GM18870 (cell line): Measurements from ENCODE around the gene TTC5.
A peak's percentile ranks its signal among the peaks of the same experiment; 100 is the strongest.
"Not testable (repeated sequence)": the region's sequence is repeated elsewhere in the genome, so short reads cannot be mapped to it uniquely, and the experiment has no call there.

ENCODE experiments used
- ATAC-seq: cut with Tn5 transposase; IDR thresholded peaks from one replicate; pipeline ENCODE4 v1.9.1; 2021; ENCODE audit warnings: moderate library complexity; ENCODE audit not compliant: unreplicated experiment

The TTC5 gene

DNA sequence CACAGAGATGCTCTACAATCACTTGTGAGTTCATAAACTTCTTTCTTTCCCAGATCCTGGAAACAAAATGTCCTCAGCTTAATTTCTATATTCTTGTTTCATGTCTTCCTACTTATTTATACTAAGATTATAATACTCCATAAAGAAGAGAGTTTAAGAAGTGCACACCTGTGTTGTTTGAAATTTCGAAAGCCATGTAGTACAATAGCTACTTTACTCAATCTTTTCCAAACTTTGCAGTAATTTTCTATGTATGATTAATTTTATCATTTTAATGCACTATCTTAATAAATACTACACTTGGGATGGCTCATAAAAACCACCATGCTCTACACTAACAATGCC lies 300 bp upstream of the TTC5 start:
- no peak for ATAC-seq

DNA sequence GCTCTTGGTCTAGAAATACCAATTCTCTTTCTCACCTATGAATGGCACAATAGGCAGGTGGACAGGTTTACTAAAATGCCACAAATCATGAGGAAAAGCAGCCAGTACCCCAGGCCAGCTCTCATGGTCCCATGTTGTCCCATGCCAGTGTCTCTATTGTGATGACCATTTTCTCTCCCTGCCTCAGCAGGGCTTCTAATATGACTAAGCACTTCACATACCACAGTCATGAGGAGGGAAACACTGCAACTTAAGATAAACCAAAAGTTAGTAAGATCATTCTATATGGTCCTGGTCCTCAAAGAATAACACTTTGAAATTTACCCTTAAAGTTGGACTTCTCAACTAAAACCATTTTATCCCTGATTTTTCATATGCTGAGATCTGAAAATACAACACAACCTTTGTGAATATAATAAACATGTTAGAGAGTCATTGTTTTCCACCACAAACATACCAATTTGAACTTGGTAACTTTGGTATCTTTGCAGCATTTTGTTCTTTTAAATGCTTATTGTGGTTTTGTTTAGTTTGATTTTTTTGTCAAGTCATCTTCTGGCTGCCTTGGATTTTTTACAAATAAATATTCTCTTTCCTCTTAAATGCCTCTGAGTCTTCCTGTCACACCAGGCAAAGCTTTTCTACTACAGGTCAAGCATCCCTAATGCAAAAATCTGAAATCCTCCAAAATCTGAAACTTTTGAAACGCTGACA lies 3.6 kb downstream of the TTC5 start:
- no peak for ATAC-seq

DNA sequence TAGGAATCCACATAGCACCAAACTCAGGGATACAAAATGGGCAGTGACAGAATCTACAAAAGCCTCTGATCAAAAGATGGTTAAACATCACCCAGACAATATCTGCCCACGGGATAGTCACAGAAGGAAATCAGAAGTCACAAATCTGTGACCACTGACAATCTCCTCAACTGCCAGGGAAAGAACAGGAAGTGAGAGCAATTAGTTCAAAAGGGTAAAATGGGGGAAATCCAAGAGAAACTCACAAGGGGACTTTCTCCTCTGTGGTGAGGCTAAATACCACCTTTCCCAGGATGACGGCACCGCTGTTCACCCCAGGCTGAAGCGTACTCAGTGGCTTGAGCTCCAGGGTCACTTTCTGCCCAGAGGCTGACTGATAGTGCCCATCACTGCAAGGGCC lies 10.7 kb downstream of the TTC5 start:
- ATAC-seq, result peak; percentile 94

DNA sequence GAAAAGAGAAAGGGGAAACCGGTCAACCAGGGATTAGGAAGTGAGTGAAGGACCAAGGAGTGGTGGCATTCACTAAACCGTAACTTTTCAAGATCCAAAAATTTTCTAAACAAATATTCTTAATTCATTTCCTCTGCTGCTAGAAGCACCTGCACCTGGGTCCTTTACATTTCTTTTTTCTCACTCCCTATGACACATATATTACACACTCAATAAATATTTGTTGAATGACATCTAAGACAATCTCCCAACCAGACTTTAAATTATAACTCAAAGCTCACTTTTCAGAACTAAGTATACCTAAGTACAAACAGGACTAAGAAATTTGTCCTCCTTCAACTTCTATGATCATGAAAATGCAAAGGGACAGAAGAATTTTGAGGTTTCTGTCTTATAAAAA lies 11.1 kb downstream of the TTC5 start:
- no peak for ATAC-seq

DNA sequence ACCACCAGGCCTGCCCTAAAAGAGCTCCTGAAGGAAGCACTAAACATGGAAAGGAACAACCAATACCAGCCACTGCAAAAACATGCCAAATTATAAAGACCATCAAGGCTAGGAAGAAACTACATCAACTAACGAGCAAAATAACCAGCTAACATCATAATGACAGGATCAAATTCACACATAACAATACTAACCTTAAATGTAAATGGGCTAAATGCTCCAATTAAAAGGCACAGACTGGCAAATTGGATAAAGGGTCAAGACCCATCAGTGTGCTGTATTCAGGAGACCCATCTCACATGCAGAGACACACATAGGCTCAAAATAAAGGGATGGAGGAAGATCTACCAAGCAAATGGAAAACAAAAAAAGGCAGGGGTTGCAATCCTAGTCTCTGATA lies 23.8 kb downstream of the TTC5 start:
- not testable (repeated sequence) for ATAC-seq

DNA sequence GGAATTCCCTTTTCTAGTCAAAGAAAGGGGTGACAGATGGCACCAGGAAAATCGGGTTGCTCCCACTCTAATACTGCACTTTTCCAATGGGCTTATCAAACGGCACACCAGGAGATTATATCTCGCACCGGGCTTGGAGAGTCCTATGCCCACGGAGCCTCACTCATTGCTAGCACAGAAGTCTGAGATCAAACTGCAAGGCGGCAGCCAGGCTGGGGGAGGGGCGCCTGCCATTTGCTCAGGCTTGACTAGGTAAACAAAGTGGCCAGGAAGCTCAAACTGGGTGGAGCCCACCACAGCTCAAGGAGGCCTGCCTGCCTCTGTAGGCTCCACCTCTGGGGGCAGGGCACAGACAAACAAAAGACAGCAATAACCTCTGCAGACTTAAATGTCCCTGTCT lies 25.5 kb downstream of the TTC5 start:
- not testable (repeated sequence) for ATAC-seq

DNA sequence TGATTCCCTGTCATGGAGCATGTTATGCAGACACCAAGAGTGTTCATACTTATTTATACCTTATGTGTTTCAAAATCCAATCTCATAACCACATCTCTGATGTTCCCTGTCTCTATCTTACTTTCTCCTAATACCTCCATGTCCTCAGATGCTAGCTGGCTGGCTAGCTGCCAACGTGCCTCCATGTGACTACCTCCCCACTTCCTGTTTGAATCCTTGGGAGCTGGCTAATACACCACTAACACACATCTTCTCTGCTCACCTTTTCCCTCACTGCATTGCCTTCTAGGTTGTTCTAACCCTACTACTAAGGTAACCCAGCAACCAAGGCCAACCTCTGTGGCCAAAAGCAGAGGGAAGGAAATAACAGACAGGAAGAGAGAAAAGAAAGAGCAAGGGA lies 27.3 kb downstream of the TTC5 start:
- ATAC-seq, result no peak

DNA sequence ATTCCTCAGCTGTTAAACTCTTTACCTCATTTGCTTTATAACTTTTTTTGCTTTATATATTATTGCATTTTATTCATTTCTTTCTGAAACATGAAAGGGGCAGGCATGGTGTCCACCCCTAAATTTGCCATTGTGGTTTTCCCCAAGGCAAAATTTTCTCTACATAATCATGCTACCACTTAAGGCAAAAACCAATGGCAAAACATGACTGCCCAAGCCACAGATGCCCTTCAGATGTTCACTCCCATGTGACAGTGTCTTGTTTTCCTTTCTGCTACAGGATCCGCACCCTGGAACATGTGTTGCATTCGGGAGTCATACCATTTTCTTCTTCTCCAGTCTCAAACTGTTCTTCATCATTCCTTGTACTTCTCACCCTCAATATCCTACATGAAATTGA lies 28.3 kb downstream of the TTC5 start:
- ATAC-seq, result no peak

DNA sequence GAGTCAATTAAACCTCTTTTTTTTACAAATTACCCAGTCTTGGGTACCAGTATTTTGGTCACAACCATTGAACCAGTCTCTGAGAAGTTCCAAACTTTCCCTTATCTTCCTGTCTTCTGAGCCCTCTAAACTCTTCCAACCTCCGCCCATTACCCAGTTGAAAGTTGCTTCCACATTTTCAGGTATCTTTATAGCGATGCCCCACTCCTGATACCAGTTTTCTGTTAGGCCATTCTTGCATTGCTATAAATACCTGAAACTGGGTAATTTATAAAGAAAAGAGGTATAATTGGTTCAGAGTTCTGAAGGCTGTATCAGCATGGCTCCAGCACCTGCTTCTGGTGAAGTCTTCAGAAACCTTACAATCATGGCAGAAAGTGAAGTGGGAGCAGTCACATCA lies 31.7 kb downstream of the TTC5 start:
- ATAC-seq, result no peak

DNA sequence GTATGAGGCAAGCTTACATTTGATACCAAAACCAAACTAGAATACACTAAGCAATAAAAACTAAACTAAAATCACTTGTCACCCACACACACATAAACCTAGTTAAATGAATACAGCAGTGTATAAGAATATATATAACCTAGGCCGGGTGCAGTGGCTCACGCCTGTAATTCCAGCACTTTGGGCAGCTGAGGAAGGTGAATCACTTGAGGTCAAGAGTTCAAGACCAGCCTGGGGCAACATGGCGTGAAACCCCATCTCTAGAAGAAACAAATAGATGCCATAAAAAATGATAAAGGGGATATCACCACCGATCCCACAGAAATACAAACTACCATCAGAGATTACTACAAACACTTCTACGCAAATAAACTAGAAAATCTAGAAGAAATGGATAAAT lies 41.4 kb downstream of the TTC5 start:
- not testable (repeated sequence) for ATAC-seq

DNA sequence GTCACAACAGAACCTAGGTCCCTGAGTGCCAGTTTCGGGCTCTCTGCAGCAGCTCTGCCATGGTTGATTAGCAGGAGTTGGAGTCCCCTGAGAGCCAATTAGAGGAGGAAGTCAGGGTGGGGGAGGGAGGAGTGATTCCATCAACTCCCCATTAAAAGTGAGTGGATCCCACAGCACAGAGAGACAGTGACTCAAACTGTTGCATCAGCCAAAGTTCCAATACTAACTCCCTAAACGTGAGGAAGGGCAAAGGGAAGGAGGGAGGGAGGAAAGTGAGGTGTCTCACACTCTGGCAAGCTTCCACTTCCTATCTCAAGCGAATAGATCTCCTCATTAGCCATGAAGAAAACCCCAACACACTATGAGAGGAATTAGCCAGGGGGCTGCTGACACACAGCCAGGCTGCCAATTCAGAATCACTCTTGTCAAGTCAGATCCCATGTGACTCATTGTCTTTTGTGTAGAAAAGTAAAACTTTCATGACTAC lies 43.1 kb downstream of the TTC5 start:
- ATAC-seq, result no peak

DNA sequence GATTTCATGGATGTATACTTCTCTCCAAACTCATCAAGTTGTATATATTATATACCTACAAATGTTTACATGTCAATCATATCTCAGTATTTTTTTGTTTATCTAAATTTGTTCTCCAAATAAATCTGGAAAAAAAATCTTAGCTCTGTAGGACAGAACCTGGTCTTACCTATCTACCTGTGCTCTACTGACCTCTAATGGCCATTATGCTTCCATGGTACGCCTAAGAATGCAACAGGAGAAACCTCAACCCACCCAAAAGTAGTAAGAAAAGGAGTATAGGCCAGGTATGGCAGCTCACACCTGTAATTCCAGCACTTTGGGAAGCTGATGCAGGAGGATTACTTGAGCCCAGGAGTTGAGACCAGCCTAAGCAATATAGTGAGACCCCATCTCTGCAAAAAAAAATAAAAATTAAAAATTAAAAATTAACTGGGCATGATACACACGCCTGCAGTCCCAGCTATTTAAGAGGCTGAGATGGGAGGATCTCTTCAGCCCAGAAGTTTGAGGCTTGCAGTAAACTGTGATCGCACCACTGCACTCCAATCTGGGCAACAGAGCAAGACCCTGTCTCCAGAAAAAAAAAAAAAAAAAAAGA lies 58.0 kb downstream of the TTC5 start:
- ATAC-seq, result no peak
